Anterior cingulate cortex (tissue), 58 donors: Measurements from ENCODE around the gene FAM76B.

Source experiments
- DNase-seq, 58 donors: peaks; one replicate each; lab custom pipeline; 2025; lab: John Stamatoyannopoulos, UW

The FAM76B gene

GRCh38 chr11:95793116-95793515 lies 3.5 kb upstream of the FAM76B start:
- no peak for DNase-seq

GRCh38 chr11:95792700-95793099 lies 3.1 kb upstream of the FAM76B start:
- DNase-seq, result no peak

- no peak for DNase-seq
Observed at GRCh38 chr11:95792200-95792599, 2.6 kb upstream of the FAM76B start.

- DNase-seq, result no peak
Observed at GRCh38 chr11:95791709-95792033, 2.1 kb upstream of the FAM76B start.

- DNase-seq, result peak in 52 of 58 donors; percentile 19 to 79 (median 46)
Observed at GRCh38 chr11:95790933-95791708, 1.5 kb upstream of the FAM76B start.

- peak; percentile 54 to 98 (median 88) for DNase-seq
Observed at GRCh38 chr11:95790123-95790932, 746 bp upstream of the FAM76B start, which contains the start of gene CEP57. Gene CEP57, plus strand, starts transcription at chr11:95790498. Its CDS starts 201 bp downstream, at chr11:95790699.

- DNase-seq, result peak in 22 of 58 donors; percentile 2 to 59 (median 23)
Observed at GRCh38 chr11:95788921-95789505, 569 bp downstream of the FAM76B start.

- no peak for DNase-seq
Observed at GRCh38 chr11:95780544-95780943, 9.0 kb downstream of the FAM76B start.

- DNase-seq, result no peak
Observed at GRCh38 chr11:95778699-95779098, 10.9 kb downstream of the FAM76B start.

GRCh38 chr11:95776859-95777258 lies 12.7 kb downstream of the FAM76B start:
- DNase-seq, result no peak

- DNase-seq, result no peak
Observed at GRCh38 chr11:95768521-95768920, 21.1 kb downstream of the FAM76B start.

GRCh38 chr11:95767498-95767897 lies 22.1 kb downstream of the FAM76B start:
- no peak for DNase-seq

GRCh38 chr11:95766701-95767100 lies 22.9 kb downstream of the FAM76B start:
- no peak for DNase-seq

- DNase-seq, result peak in 1 of 58 donors; percentile 36
Observed at GRCh38 chr11:95764267-95764898, 25.2 kb downstream of the FAM76B start.

GRCh38 chr11:95762534-95762933 lies 27.0 kb downstream of the FAM76B start:
- DNase-seq, result no peak

GRCh38 chr11:95760941-95761340 lies 28.6 kb downstream of the FAM76B start:
- no peak for DNase-seq

- no peak for DNase-seq
Observed at GRCh38 chr11:95751515-95751914, 38.1 kb downstream of the FAM76B start.

- DNase-seq, result no peak
Observed at GRCh38 chr11:95750101-95750500, 39.5 kb downstream of the FAM76B start.

GRCh38 chr11:95739108-95739938 lies 50.3 kb downstream of the FAM76B start:
- DNase-seq, result no peak

- no peak for DNase-seq
Observed at GRCh38 chr11:95736809-95737208, 52.8 kb downstream of the FAM76B start.
